Lower lobe of right lung (tissue), 2 donors: ENCODE measurements around the gene MTARC1. TPM values are rescaled to one million over a fixed set of nuclear protein-coding genes. Genes with fewer than 3 reads are reported as not detected.

Experiments used
- ATAC-seq, 2 donors: fragments of 200-7000 bp; cut with Tn5 transposase; one replicate each; pipeline ENCODE4 v1.9.1; 2020 to 2022; ENCODE audit warnings: mild to moderate bottlenecking in 2 of 2, moderate library complexity in 2 of 2
- DNase-seq: peaks from one replicate; pipeline ENCODE4 v3.0.0-alpha.2; 2020
- H3K27ac ChIP-seq: fragments of 200-600 bp; one replicate; pipeline ENCODE4 v1.8.0; 2022
- H3K27me3 ChIP-seq: fragments of 200-600 bp; one replicate; pipeline ENCODE4 v1.8.0; 2022; ENCODE audit warnings: low read depth
- H3K36me3 ChIP-seq: fragments of 200-600 bp; one replicate; pipeline ENCODE4 v1.8.0; 2022; ENCODE audit warnings: mild to moderate bottlenecking
- H3K4me1 ChIP-seq: fragments of 200-600 bp; one replicate; pipeline ENCODE4 v1.8.0; 2022
- H3K4me3 ChIP-seq: fragments of 200-600 bp; one replicate; pipeline ENCODE4 v1.8.0; 2022; ENCODE audit warnings: mild to moderate bottlenecking
- H3K9me3 ChIP-seq: fragments of 200-600 bp; one replicate; pipeline ENCODE4 v1.8.0; 2022
- CTCF ChIP-seq: fragments of 200-600 bp; IDR thresholded peaks from one replicate; pipeline ENCODE4 v1.8.0; 2022; ENCODE audit warnings: antibody characterized with exemption, mild to moderate bottlenecking
- intact Hi-C: fragments of 100-400 bp; cut with DNase I; formaldehyde crosslinking; loops from one replicate; pipeline ENCODE4 v1.11.0; 2022
- long read RNA-seq: library from polyadenylated mRNA; unstranded; transcript quantifications from one replicate; pipeline ENCODE4 v2.0.0, GENCODE V29; 2021
- total RNA-seq: library from RNA; stranded (reverse); fragmentation: NEBNext Ultra II Directional; extraction: Animal tissue kit (Norgen Biotek cat#: 25700); gene quantifications from one replicate; pipeline ENCODE4 v1.2.1, GENCODE V29; 2021
- donor health status: DM: no; HTN: yes; CAD: no; lungs with severe emphysema.

MTARC1 gene
- 37.6 TPM for total RNA-seq
- long read RNA-seq, full-length matches to known transcripts: 27 of 38 reads
- long read RNA-seq, partial matches to known transcripts: 4 of 38 reads
- long read RNA-seq, other reads (novel, unspliced or antisense): 7 of 38 reads

GRCh38 chr1:220786337-220787068, at the start of gene MTARC1:
MTARC1 (plus strand) TSS chr1:220786913; CDS start chr1:220786945, 32 bp downstream.
- peak; percentile 82 for DNase-seq
- peak; percentile 78 to 83 for ATAC-seq
- Histone ChIP-seq H3K36me3 (peaks cover 29% of the 10 kb centered on the region), H3K27ac (peak within 1 kb of the TSS; percentile 78), H3K9me3 (no peaks in the 10 kb centered on the region), H3K27me3 (no peaks in the 10 kb centered on the region), H3K4me1 (peaks cover 46% of the 10 kb centered on the region), H3K4me3 (peak within 1 kb of the TSS; percentile 61)
- TF ChIP-seq CTCF: peak; percentile 12
- intact Hi-C loops: no loop called here

GRCh38 chr1:220741349-220741748, 45.4 kb upstream of the MTARC1 start:
- Histone ChIP-seq H3K4me3 (no peak overlapping the region), H3K27me3 (no peaks in the 10 kb centered on the region), H3K4me1 (no peaks in the 10 kb centered on the region), H3K36me3 (no peaks in the 10 kb centered on the region), H3K9me3 (no peaks in the 10 kb centered on the region), H3K27ac (no peak overlapping the region)
- ATAC-seq (no peak), DNase-seq (no peak)
- no peak for TF ChIP-seq CTCF
- intact Hi-C loops: no loop called here

- intact Hi-C loops: no loop called here
- no peak overlapping the region for H3K27ac ChIP-seq
- ATAC-seq (no peak), DNase-seq (no peak)
- no peak for TF ChIP-seq CTCF
- no peaks in the 10 kb centered on the region for H3K4me1 ChIP-seq
- no peaks in the 10 kb centered on the region for H3K27me3 ChIP-seq
- H3K4me3 ChIP-seq: no peak overlapping the region
- no peaks in the 10 kb centered on the region for H3K36me3 ChIP-seq
- H3K9me3 ChIP-seq: no peaks in the 10 kb centered on the region
These were observed 44.9 kb upstream of the MTARC1 start for GRCh38 chr1:220741825-220742224.

- intact Hi-C loops: no loop called here
- ATAC-seq: no peak
- H3K27me3 ChIP-seq: no peaks in the 10 kb centered on the region
- H3K4me1 ChIP-seq: peaks cover 6% of the 10 kb centered on the region
- DNase-seq: no peak
- no peak overlapping the region for H3K4me3 ChIP-seq
- no peaks in the 10 kb centered on the region for H3K36me3 ChIP-seq
- no peak for TF ChIP-seq CTCF
- H3K9me3 ChIP-seq: no peaks in the 10 kb centered on the region
- H3K27ac ChIP-seq: no peak overlapping the region
These were observed 44.2 kb upstream of the MTARC1 start for GRCh38 chr1:220742520-220742919.

GRCh38 chr1:220746851-220747250, 39.9 kb upstream of the MTARC1 start:
- Histone ChIP-seq H3K9me3 (no peaks in the 10 kb centered on the region), H3K4me1 (peaks cover 39% of the 10 kb centered on the region), H3K36me3 (no peaks in the 10 kb centered on the region), H3K27ac (no peak overlapping the region), H3K4me3 (no peak overlapping the region), H3K27me3 (no peaks in the 10 kb centered on the region)
- no peak for TF ChIP-seq CTCF
- ATAC-seq (no peak), DNase-seq (no peak)
- intact Hi-C loops: no loop called here
